SK-N-SH treated with all-trans-retinoic acid at 6 μM for 48 hours (cell line): ENCODE results near the gene CTSG.

Experiments
- ARNTL ChIP-seq: fragments of 450-650 bp; formaldehyde crosslinking; IDR thresholded peaks from 2 replicates; pipeline ENCODE4 v1.5.0; 2020; ENCODE audit warnings: low read depth, mild to moderate bottlenecking, moderate library complexity, borderline replicate concordance
- GLIS3 ChIP-seq: fragments of 250-450 bp; sonication (Bioruptor Pico); IDR thresholded peaks from 2 replicates; pipeline ENCODE4 v1.5.0; 2020; ENCODE audit warnings: mild to moderate bottlenecking, moderate library complexity
- OSR1 ChIP-seq: fragments of 250-450 bp; sonication (Bioruptor Pico); IDR thresholded peaks from 2 replicates; pipeline ENCODE4 v1.8.0; 2022; ENCODE audit warnings: moderate library complexity, mild to moderate bottlenecking, inconsistent platforms
- PATZ1 ChIP-seq: fragments of 250-450 bp; sonication (Bioruptor Pico); IDR thresholded peaks from 2 replicates; pipeline ENCODE4 v1.8.0; 2020; ENCODE audit warnings: mild to moderate bottlenecking, moderate library complexity, borderline replicate concordance
- RARB ChIP-seq: fragments of 250-450 bp; sonication (Bioruptor Pico); IDR thresholded peaks from 2 replicates; pipeline ENCODE4 v1.8.0; 2021; ENCODE audit warnings: mild to moderate bottlenecking, moderate library complexity
- TOX ChIP-seq: fragments of 250-450 bp; sonication (Bioruptor Pico); IDR thresholded peaks from 2 replicates; pipeline ENCODE4 v1.8.0; 2021; ENCODE audit warnings: mild to moderate bottlenecking, moderate library complexity, borderline replicate concordance
- ZFP3 ChIP-seq: fragments of 250-450 bp; sonication (Bioruptor Pico); IDR thresholded peaks from 2 replicates; pipeline ENCODE4 v1.5.0; 2020; ENCODE audit warnings: mild to moderate bottlenecking, moderate library complexity
- ZFP30 ChIP-seq: fragments of 450-650 bp; formaldehyde crosslinking; IDR thresholded peaks from 2 replicates; pipeline ENCODE4 v1.5.0; 2022; ENCODE audit warnings: mild to moderate bottlenecking, moderate library complexity
- TF ChIP-seq, protein P1 (sequence below): fragments of 250-450 bp; sonication (Bioruptor Pico); IDR thresholded peaks from 2 replicates; pipeline ENCODE4 v1.8.0; 2021; ENCODE audit warnings: low read depth, mild to moderate bottlenecking, moderate library complexity, borderline replicate concordance

GRCh38 chr14:24563505-24563904 lies 12.5 kb downstream of the CTSG start:
- TF ChIP-seq GLIS3 (CRISPR knock-in tag) (no peak), ARNTL (CRISPR knock-in tag) (no peak), OSR1 (CRISPR knock-in tag) (no peak), ZFP30 (no peak), PATZ1 (CRISPR knock-in tag) (no peak), TOX (CRISPR knock-in tag) (no peak), ZFP3 (CRISPR knock-in tag) (no peak), RARB (CRISPR knock-in tag) (no peak)
- TF ChIP-seq, protein P1, sequence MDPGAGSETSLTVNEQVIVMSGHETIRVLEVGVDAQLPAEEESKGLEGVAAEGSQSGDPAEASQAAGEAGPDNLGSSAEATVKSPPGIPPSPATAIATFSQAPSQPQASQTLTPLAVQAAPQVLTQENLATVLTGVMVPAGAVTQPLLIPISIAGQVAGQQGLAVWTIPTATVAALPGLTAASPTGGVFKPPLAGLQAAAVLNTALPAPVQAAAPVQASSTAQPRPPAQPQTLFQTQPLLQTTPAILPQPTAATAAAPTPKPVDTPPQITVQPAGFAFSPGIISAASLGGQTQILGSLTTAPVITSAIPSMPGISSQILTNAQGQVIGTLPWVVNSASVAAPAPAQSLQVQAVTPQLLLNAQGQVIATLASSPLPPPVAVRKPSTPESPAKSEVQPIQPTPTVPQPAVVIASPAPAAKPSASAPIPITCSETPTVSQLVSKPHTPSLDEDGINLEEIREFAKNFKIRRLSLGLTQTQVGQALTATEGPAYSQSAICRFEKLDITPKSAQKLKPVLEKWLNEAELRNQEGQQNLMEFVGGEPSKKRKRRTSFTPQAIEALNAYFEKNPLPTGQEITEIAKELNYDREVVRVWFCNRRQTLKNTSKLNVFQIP = no peak
